NT2/D1 (cell line): ENCODE measurements around the gene MAP2K6.

Source experiments
- DNase-seq: peaks from one replicate; pipeline ENCODE4 v3.0.0-alpha.2; 2011; ENCODE audit warnings: low read depth, low spot score
- H3K27me3 ChIP-seq: 2 replicates; pipeline ENCODE4 v1.6.0; 2011; ENCODE audit warnings: mild to moderate bottlenecking; ENCODE audit not compliant: insufficient read length, insufficient read depth
- H3K36me3 ChIP-seq: 2 replicates; pipeline ENCODE4 v1.6.1; 2011; ENCODE audit warnings: mild to moderate bottlenecking, low read length, mixed read lengths; ENCODE audit not compliant: insufficient read depth, insufficient read length
- H3K4me1 ChIP-seq: 2 replicates; pipeline ENCODE4 v1.5.1; 2011; ENCODE audit not compliant: insufficient read depth, insufficient read length
- H3K4me3 ChIP-seq: 2 replicates; pipeline ENCODE4 v1.5.1; 2011; ENCODE audit warnings: low read depth; ENCODE audit not compliant: insufficient read length
- H3K9ac ChIP-seq: 2 replicates; pipeline ENCODE4 v1.6.0; 2011; ENCODE audit warnings: low read depth; ENCODE audit not compliant: insufficient read length
- H3K9me3 ChIP-seq: 2 replicates; pipeline ENCODE4 v1.5.1; 2011; ENCODE audit warnings: mild to moderate bottlenecking, low read length; ENCODE audit not compliant: insufficient read depth
- SUZ12 ChIP-seq: IDR thresholded peaks from 2 replicates; pipeline ENCODE4 v1.6.1; 2011; ENCODE audit not compliant: insufficient read length, insufficient read depth; ENCODE audit errors: extremely low read depth
- YY1 ChIP-seq: IDR thresholded peaks from 2 replicates; pipeline ENCODE4 v1.6.1; 2011; ENCODE audit not compliant: insufficient read length, insufficient read depth
- ZNF274 ChIP-seq: IDR thresholded peaks from 2 replicates; pipeline ENCODE4 v1.6.1; 2011; ENCODE audit warnings: mild to moderate bottlenecking, low read depth, low read length

MAP2K6 gene

GRCh38 chr17:69588316-69588715 is 173.8 kb downstream of the MAP2K6 start:
- no peak for DNase-seq
- Histone ChIP-seq H3K27me3 (no peaks in the 10 kb centered on the region), H3K9me3 (no peaks in the 10 kb centered on the region), H3K4me3 (no peak overlapping the region), H3K9ac (no peak overlapping the region), H3K4me1 (no peaks in the 10 kb centered on the region), H3K36me3 (no peaks in the 10 kb centered on the region)
- TF ChIP-seq SUZ12 (no peak), YY1 (no peak), ZNF274 (no peak)

DNA sequence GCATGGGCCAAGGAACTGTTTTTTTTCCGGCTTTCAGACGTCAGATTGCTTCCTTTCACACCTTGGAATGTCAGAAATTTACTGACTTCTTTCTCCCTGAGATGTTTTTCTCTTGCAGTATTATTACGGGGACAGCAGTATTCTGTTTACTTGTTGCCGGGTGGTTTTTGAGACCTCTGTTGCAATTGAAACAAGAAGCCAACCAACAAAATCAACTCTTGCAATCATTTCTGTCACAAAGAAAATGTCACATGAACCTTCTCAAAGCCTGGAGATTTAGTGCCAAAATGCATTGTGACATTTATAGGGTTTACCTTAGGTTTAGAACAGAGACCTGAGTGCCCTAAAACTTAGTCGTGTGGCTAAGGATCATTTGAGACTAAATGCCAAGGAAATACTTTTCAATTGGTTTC is 174.3 kb downstream of the MAP2K6 start:
- no peak for DNase-seq
- Histone ChIP-seq H3K9ac (no peak overlapping the region), H3K4me1 (no peaks in the 10 kb centered on the region), H3K4me3 (no peak overlapping the region), H3K9me3 (no peaks in the 10 kb centered on the region), H3K27me3 (no peaks in the 10 kb centered on the region), H3K36me3 (no peaks in the 10 kb centered on the region)
- TF ChIP-seq ZNF274 (no peak), SUZ12 (no peak), YY1 (no peak)

DNA sequence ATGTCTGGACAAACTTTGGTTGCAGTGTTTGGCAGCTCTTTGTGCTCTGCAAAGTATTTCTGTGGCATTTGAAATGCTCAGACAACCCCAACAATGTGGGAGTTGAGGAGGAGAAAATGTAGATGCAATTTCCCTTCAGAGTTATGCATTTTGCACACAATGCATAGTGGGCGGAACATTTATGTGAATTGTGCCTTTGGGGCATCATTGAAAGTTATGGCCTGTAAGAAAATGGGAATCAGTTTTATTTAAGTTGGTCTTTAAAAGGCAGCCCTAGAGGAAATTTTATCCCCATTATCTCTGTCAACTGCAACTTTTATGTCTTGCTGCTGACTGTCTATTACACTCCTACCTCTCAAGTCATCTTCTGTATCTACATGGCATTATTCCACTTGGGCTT is 176.2 kb downstream of the MAP2K6 start:
- Histone ChIP-seq H3K27me3 (no peaks in the 10 kb centered on the region), H3K4me1 (no peaks in the 10 kb centered on the region), H3K9me3 (no peaks in the 10 kb centered on the region), H3K4me3 (no peak overlapping the region), H3K36me3 (no peaks in the 10 kb centered on the region), H3K9ac (no peak overlapping the region)
- DNase-seq: no peak
- TF ChIP-seq ZNF274 (no peak), SUZ12 (no peak), YY1 (no peak)

DNA sequence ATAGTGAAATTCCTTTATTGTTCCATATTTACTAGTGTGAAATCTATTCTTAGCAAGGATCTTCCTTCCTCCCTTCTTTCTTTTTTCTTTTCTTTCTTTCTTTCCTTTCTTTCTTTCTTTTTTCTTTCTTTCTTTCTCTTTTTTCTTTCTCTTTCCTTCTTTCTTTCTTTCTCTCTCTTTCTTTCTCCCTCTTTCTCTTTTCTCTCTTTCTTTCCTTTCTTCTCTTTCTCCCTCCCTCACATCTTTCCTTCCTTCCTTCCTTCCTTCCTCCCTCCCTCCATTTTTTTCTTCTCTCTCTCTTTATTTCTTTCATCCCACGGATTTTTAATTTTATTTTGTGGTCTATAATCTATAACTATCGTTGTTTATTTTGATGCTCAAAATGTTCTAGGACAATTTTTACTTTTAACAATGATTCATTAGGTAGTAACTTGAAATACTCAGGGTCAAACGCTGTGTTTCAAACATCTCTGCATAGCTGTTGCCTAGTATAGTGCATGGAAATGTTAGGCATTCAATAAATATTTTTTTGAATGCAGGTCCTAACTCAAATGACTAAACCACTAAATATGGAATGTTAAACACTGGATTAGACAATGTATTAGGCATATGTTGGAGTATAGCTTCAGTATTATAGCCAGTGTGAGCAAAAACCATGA is 178.3 kb downstream of the MAP2K6 start:
- Histone ChIP-seq H3K27me3 (no peaks in the 10 kb centered on the region), H3K4me3 (no peak overlapping the region), H3K4me1 (no peaks in the 10 kb centered on the region), H3K9ac (no peak overlapping the region), H3K36me3 (no peaks in the 10 kb centered on the region), H3K9me3 (no peaks in the 10 kb centered on the region)
- no peak for DNase-seq
- TF ChIP-seq ZNF274 (no peak), SUZ12 (no peak), YY1 (no peak)

DNA sequence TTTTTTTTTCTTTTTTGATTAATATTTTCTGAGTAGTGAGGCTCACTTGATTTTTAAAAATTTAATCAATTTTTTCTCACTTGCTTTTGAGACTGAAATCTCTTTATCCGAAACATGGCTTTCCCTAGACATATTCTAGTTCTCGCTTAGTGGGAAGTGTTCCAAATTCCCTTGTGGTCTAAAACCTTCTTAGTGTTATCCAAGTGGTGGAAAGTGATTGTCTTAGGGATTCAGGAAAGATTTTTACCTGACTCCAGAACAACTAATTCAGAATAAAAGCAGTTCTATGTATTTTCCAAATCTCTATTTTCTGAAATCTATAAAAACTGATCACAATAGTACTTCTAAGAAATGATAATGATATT is 178.8 kb downstream of the MAP2K6 start:
- H3K9ac ChIP-seq: no peak overlapping the region
- no peaks in the 10 kb centered on the region for H3K9me3 ChIP-seq
- H3K27me3 ChIP-seq: no peaks in the 10 kb centered on the region
- H3K4me3 ChIP-seq: no peak overlapping the region
- no peak for DNase-seq
- H3K4me1 ChIP-seq: no peaks in the 10 kb centered on the region
- TF ChIP-seq SUZ12: no peak
- TF ChIP-seq YY1: no peak
- no peak for TF ChIP-seq ZNF274
- H3K36me3 ChIP-seq: no peaks in the 10 kb centered on the region

DNA sequence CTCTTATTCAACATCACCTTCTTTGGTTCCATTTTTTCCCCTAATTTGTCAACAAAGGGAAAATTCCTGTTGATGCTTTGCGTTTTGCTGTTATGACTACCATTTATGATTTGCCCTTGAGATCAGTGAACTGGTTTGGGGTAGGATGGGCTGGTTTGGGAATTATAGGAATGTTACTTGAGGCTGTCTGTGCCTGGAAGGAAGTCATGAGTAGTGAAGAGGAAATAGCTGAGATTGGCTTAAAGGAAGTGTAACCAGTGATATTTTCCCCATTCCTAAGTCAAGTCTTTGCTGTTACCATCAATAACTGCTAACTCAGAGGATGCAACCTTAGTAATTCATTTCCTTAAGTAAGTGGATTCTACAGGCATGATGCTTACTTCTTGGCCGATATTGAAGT is 179.2 kb downstream of the MAP2K6 start:
- H3K4me1 ChIP-seq: no peaks in the 10 kb centered on the region
- DNase-seq: no peak
- no peaks in the 10 kb centered on the region for H3K9me3 ChIP-seq

DNA sequence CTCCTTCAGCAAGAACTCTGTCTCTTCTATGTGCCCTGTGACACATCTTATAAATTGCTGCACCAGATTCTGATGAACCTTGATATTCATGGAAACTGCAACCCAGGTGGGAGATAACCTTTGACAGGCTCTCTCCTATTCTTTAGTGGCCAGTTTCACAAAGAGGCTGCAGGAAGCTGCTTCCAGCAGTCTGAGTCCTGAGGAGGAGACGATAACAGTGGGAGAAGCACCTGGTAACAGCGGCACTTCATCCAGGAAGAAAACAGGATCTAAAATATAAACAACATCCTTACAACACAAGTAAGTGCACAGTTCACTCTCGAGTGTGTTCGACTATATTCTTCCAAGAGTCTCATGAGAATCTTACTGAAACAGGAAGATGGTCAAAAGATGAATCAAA is 180.1 kb downstream of the MAP2K6 start:
- Histone ChIP-seq H3K9me3 (no peaks in the 10 kb centered on the region), H3K27me3 (no peaks in the 10 kb centered on the region), H3K9ac (no peak overlapping the region), H3K36me3 (no peaks in the 10 kb centered on the region), H3K4me1 (no peaks in the 10 kb centered on the region), H3K4me3 (no peak overlapping the region)
- DNase-seq: no peak
- no peak for TF ChIP-seq ZNF274
- no peak for TF ChIP-seq SUZ12
- no peak for TF ChIP-seq YY1

More for the DNA sequence above, 179.2 kb downstream of the MAP2K6 start:
- Histone ChIP-seq H3K9ac (no peak overlapping the region), H3K27me3 (no peaks in the 10 kb centered on the region), H3K4me3 (no peak overlapping the region), H3K36me3 (no peaks in the 10 kb centered on the region)
- TF ChIP-seq SUZ12 (no peak), YY1 (no peak), ZNF274 (no peak)

GRCh38 chr17:69596141-69596540 is 181.6 kb downstream of the MAP2K6 start:
- no peaks in the 10 kb centered on the region for H3K36me3 ChIP-seq
- no peaks in the 10 kb centered on the region for H3K27me3 ChIP-seq
- H3K9ac ChIP-seq: no peak overlapping the region
- TF ChIP-seq SUZ12 (no peak), YY1 (no peak), ZNF274 (no peak)
- no peak for DNase-seq
- no peaks in the 10 kb centered on the region for H3K4me1 ChIP-seq
- no peak overlapping the region for H3K4me3 ChIP-seq
- no peaks in the 10 kb centered on the region for H3K9me3 ChIP-seq
